Measurements from ENCODE around the gene ESYT2.

ESYT2 gene

DNA sequence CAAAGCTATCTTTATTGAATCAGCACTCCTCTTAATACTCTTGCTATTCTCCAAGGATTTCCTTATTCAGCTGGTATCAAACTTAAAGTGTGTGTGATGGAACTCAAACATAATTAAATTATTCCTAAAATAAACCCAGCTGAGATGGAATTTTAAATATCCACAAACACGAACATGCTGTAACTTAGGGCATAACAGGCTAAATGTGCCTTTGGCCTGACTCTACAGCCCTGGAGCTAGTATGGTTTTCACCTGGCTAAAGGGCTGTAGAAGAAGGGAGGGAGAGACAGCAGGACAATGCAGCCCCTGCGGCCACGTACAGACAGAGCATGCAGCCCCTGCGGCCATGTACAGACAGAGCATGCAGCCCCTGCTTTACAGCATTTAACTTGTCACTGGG lies 34.0 kb downstream of the ESYT2 start:
- DNase-seq, result no peak

DNA sequence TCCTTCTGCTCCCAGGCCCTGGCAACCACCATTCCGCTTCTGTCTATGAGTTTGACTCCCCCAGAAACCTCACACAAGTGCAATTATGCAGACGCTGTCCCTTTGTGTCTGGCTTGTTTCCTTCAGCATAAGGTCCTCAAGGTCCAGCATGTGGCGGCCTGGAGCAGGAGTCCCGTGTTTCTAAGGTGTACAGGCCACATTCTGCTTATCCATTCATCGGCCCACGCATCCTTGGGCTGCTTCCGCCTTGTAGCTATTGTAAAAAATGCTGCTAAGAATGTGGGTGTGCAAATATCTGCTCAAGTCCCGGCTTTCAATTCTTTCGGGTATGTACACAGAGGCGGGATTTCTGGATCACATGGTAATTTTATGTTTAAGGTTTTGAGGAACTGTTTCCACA lies 38.2 kb downstream of the ESYT2 start:
- DNase-seq, result no peak

GRCh38 chr7:158789842-158790241 lies 39.5 kb downstream of the ESYT2 start:
- DNase-seq, result no peak

DNA sequence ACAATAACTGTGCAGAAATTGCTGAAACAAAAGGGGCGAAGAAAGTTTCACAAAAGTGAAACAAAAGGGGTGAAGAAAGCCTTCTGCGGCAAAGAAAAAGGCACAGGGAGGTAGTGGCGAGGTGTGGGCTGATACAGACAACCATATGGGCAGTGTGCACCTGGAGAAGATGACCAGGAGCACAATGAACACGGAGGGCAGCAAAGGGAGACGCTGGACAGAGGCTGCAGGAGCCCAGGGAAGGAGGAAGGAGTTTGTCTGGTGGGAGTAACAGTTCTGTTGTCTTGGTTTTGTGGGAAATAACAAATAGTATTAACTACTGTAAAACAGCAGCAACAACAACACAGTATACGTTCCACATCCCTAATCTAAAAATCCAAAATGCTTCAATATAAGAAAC lies 42.4 kb downstream of the ESYT2 start:
- DNase-seq, result no peak

- no peak for DNase-seq
These were observed 45.0 kb downstream of the ESYT2 start for GRCh38 chr7:158784270-158784669.

- no peak for DNase-seq
These were observed 45.7 kb downstream of the ESYT2 start for GRCh38 chr7:158783595-158783994.

DNA sequence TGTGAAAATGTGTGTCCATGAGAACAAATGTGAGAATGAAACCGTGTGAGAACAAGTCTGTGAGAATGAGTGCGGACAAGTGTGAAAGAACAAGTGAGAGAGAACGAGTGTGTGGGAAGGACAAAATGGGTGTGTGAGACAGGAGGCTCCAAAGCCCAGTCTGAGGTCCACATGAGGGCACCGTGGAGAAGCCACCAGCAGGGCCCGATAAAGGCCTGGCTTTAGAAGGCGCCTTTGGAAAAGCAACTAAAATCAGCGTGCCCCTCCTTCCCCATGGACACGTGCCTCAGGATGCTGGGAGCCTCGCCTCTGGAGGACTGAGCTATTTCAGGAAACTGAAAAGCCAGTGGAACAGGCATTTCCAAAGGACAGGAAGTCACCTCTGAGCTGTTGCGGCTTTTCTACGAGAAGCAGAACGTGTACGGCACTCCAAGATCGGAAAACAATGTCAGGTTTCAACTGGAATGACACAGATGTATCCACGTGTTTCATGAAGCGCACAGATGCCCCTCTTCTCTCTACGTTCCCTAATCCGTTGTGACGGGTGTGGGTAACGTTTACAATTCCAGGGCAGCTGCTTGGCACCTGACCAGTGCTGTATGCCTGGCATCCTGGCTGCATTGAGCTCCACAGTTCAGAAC lies 46.4 kb downstream of the ESYT2 start:
- DNase-seq, result no peak

- DNase-seq, result no peak
These were observed 47.2 kb downstream of the ESYT2 start for GRCh38 chr7:158781974-158782664.

DNA sequence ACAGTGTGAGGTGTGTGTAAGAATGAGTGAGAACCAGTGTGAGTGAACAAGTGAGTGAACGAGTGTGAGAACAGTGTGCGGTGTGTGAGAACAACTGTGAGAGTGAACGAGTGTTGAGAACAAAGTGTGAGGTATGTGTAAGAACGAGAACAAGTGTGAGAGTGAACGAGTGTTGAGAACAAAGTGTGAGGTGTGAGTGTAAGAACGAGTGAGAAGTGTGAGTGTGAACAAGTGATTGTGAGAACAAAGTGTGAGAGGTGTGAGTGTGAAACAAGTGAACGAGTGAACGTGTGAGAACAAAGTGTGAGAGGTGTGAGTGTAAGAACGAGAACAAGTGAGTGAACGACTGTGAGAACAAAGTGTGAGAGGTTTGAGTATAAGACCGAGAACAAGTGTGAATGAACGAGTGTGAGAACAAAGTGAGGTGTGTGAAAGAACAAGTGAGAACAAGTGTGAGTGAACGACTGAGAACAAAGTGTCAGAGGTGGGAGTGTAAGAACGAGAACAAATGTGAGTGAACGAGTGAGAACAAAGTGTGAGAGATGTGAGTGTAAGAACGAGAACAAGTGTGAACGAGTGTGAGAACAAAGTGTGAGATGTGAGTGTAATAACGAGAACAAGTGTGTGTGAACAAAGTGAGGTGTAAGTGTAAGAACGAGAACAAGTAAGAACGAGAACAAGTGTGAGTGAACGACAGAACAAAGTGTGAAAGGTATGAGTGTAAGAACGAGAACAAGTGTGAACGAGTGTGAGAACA lies 47.9 kb downstream of the ESYT2 start:
- no peak for DNase-seq

DNA sequence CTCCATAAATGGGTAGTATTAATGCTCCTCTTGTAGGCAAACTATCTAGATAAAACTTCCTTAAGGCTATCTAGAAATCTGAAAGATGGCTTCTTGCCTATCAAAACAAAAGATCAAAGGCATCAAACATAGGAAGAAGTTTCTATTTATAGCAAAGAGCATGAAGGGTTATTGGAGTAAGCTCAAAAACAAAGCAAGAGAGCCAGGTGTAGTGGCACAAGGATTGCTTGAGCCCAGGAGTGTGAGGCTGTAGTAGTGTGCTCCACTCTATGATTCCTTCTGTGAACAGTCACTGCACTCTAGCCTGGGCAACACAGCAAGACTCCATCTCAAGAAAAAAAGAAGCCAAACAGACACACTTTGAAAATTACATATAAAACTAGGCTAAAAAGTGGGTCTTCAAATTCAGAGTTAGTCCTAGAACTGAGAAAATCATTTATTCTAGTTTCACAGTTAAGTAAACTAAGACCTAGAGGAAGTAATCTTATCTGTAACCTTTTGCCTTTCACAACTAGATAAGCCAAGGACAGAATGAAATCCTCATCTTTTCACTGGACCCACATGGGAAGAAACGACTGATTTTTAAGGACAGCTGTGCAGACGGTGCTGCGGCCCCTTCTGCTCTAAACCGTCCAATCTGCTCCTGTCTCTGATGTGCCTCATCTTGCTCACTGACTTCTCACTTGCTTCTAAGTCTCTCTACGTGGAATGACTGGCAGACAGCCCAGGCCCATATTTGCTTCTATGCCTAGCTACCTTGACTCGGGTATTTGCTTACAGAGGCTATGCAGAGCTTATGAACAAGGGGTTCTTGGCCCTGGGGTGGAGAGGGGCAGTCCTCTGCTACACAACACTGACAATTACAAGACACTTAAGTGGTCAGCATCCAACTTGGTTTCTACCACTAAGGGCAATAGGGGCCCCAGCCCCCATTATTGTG lies 50.0 kb downstream of the ESYT2 start:
- no peak for DNase-seq

- DNase-seq, result no peak
These were observed 50.8 kb downstream of the ESYT2 start for GRCh38 chr7:158778471-158778870.

DNA sequence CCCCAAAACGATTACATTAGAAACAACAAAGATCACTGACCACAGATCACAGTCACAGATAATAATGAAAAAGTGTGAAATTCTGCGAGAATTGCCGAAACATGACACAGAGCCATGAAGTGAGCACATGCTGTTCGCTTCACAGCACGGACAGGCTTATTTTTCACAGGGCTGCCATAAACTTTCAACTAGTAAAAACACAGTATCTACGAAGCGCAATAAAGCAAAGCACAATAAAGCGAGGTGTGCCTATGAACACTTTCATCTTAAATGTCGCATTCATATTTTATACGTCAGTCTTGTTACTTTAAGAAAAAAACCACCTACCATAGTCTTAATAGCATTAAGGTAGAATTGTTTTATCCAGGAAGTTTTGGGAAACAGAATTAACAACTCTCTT lies 51.5 kb downstream of the ESYT2 start:
- no peak for DNase-seq

GRCh38 chr7:158776474-158776873 lies 52.8 kb downstream of the ESYT2 start:
- no peak for DNase-seq

DNA sequence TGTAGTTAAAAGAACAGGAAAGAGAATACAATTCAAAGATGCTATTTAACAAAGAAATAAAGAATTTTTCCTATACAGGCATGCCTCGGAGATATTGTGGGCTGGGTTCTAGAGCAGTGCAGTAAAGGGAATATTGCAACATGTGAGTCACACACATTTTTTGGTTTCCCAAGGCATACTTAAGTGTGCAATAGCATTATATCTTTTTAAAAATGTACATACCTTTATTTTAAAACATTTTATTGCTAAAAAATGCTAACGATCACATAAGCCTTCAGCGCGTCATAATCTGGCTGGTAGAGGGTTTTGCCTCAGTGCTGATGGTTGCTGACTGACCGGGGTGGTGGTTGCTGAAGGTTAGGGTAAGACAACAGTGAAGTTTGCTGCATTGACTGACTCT lies 54.4 kb downstream of the ESYT2 start:
- no peak for DNase-seq

DNA sequence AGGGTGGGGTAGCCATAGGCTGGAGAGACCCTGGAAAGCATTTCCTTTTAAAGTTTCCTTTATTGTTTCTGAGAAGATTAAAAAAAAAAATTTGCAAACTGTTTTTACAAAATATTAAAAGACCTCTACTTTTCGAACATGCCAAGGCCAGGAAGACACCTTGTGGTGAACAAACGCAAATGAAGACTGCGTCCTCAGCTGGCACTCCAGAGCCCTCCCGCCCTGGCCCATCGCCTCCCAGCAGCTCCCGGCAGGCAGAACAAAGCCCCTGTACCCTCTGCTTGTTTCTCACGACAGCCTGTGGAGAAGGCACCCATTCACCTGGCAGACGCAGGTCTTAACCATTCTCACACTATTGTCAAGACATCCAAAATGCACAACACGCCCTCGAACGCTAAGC lies 56.4 kb downstream of the ESYT2 start:
- DNase-seq, result no peak

GRCh38 chr7:158771213-158771834 lies 58.0 kb downstream of the ESYT2 start:
- no peak for DNase-seq

- no peak for DNase-seq
These were observed 61.6 kb downstream of the ESYT2 start for GRCh38 chr7:158767707-158768106.

GRCh38 chr7:158766570-158767281 lies 62.6 kb downstream of the ESYT2 start:
- DNase-seq, result no peak

- no peak for DNase-seq
These were observed 64.3 kb downstream of the ESYT2 start for GRCh38 chr7:158765020-158765419.

GRCh38 chr7:158763454-158764033 lies 65.8 kb downstream of the ESYT2 start:
- DNase-seq, result no peak

DNA sequence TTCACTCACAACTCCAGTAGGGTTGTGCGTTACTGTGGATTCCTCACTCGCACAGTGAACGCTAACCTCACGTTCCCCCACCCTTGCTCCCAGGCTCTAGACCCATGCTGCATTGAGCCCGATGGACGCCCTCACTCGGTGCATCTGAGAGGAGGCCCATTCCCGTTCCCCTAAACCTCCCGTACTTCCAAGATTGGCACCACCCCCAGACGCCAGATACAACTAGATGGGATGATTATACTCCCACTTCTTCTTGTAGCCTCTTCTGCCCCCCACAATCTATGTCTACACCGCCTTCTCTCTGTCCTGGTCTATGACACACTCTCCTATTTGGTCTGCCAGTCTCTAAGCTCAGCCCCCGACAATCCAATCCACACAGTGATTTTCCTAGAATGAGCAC lies 67.4 kb downstream of the ESYT2 start:
- no peak for DNase-seq

GRCh38 chr7:158760936-158761335 lies 68.4 kb downstream of the ESYT2 start:
- no peak for DNase-seq

All from NCI-H1105 treated with DMSO at 0.1 percent for 48 hours (cell line).